Measurements from ENCODE around the gene FGF12.

DNA sequence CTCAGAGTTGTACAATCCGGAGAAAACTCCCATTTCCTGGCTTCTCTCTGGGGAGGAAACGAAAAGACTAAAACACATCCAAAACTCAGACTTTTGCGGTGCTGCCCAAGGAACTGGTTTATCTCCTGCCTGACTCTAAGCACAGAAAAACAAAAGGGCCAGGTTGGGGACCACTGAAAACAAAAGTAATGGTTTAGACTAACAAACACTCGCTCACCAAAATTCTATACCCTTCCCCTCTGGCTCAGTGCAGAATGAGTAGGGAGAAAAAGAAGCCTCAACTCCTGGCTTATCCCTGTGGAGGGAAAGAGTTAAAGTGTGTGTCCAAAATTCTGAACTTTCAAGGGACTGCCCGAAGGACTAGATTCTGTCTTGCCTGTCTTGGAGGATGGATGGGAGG, 173.6 kb downstream of the FGF12 start:
- TF ChIP-seq, protein P1, sequence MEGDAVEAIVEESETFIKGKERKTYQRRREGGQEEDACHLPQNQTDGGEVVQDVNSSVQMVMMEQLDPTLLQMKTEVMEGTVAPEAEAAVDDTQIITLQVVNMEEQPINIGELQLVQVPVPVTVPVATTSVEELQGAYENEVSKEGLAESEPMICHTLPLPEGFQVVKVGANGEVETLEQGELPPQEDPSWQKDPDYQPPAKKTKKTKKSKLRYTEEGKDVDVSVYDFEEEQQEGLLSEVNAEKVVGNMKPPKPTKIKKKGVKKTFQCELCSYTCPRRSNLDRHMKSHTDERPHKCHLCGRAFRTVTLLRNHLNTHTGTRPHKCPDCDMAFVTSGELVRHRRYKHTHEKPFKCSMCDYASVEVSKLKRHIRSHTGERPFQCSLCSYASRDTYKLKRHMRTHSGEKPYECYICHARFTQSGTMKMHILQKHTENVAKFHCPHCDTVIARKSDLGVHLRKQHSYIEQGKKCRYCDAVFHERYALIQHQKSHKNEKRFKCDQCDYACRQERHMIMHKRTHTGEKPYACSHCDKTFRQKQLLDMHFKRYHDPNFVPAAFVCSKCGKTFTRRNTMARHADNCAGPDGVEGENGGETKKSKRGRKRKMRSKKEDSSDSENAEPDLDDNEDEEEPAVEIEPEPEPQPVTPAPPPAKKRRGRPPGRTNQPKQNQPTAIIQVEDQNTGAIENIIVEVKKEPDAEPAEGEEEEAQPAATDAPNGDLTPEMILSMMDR (conservative IDR thresholded peaks at IDR 0.05; ENCODE audit: low read depth in 2 of 2): no peak
- TF ChIP-seq CREB1 (CRISPR knock-in tag; IDR thresholded peaks at IDR 0.05; ENCODE audit: low read depth) (no peak), EZH2 (IDR thresholded peaks at IDR 0.05; ENCODE audit: low read depth, unreplicated experiment) (no peak), EZH2phosphoT487 (IDR thresholded peaks at IDR 0.05; ENCODE audit: unreplicated experiment) (no peak), POLR2AphosphoS5 (IDR thresholded peaks at IDR 0.05; ENCODE audit: low read depth) (no peak), NANOG (IDR thresholded peaks at IDR 0.05; ENCODE audit: borderline replicate concordance) (no peak)
- TF ChIP-seq, protein P2, sequence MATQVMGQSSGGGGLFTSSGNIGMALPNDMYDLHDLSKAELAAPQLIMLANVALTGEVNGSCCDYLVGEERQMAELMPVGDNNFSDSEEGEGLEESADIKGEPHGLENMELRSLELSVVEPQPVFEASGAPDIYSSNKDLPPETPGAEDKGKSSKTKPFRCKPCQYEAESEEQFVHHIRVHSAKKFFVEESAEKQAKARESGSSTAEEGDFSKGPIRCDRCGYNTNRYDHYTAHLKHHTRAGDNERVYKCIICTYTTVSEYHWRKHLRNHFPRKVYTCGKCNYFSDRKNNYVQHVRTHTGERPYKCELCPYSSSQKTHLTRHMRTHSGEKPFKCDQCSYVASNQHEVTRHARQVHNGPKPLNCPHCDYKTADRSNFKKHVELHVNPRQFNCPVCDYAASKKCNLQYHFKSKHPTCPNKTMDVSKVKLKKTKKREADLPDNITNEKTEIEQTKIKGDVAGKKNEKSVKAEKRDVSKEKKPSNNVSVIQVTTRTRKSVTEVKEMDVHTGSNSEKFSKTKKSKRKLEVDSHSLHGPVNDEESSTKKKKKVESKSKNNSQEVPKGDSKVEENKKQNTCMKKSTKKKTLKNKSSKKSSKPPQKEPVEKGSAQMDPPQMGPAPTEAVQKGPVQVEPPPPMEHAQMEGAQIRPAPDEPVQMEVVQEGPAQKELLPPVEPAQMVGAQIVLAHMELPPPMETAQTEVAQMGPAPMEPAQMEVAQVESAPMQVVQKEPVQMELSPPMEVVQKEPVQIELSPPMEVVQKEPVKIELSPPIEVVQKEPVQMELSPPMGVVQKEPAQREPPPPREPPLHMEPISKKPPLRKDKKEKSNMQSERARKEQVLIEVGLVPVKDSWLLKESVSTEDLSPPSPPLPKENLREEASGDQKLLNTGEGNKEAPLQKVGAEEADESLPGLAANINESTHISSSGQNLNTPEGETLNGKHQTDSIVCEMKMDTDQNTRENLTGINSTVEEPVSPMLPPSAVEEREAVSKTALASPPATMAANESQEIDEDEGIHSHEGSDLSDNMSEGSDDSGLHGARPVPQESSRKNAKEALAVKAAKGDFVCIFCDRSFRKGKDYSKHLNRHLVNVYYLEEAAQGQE (IDR thresholded peaks at IDR 0.05; ENCODE audit: unreplicated experiment): no peak
- TF ChIP-seq, protein P3, sequence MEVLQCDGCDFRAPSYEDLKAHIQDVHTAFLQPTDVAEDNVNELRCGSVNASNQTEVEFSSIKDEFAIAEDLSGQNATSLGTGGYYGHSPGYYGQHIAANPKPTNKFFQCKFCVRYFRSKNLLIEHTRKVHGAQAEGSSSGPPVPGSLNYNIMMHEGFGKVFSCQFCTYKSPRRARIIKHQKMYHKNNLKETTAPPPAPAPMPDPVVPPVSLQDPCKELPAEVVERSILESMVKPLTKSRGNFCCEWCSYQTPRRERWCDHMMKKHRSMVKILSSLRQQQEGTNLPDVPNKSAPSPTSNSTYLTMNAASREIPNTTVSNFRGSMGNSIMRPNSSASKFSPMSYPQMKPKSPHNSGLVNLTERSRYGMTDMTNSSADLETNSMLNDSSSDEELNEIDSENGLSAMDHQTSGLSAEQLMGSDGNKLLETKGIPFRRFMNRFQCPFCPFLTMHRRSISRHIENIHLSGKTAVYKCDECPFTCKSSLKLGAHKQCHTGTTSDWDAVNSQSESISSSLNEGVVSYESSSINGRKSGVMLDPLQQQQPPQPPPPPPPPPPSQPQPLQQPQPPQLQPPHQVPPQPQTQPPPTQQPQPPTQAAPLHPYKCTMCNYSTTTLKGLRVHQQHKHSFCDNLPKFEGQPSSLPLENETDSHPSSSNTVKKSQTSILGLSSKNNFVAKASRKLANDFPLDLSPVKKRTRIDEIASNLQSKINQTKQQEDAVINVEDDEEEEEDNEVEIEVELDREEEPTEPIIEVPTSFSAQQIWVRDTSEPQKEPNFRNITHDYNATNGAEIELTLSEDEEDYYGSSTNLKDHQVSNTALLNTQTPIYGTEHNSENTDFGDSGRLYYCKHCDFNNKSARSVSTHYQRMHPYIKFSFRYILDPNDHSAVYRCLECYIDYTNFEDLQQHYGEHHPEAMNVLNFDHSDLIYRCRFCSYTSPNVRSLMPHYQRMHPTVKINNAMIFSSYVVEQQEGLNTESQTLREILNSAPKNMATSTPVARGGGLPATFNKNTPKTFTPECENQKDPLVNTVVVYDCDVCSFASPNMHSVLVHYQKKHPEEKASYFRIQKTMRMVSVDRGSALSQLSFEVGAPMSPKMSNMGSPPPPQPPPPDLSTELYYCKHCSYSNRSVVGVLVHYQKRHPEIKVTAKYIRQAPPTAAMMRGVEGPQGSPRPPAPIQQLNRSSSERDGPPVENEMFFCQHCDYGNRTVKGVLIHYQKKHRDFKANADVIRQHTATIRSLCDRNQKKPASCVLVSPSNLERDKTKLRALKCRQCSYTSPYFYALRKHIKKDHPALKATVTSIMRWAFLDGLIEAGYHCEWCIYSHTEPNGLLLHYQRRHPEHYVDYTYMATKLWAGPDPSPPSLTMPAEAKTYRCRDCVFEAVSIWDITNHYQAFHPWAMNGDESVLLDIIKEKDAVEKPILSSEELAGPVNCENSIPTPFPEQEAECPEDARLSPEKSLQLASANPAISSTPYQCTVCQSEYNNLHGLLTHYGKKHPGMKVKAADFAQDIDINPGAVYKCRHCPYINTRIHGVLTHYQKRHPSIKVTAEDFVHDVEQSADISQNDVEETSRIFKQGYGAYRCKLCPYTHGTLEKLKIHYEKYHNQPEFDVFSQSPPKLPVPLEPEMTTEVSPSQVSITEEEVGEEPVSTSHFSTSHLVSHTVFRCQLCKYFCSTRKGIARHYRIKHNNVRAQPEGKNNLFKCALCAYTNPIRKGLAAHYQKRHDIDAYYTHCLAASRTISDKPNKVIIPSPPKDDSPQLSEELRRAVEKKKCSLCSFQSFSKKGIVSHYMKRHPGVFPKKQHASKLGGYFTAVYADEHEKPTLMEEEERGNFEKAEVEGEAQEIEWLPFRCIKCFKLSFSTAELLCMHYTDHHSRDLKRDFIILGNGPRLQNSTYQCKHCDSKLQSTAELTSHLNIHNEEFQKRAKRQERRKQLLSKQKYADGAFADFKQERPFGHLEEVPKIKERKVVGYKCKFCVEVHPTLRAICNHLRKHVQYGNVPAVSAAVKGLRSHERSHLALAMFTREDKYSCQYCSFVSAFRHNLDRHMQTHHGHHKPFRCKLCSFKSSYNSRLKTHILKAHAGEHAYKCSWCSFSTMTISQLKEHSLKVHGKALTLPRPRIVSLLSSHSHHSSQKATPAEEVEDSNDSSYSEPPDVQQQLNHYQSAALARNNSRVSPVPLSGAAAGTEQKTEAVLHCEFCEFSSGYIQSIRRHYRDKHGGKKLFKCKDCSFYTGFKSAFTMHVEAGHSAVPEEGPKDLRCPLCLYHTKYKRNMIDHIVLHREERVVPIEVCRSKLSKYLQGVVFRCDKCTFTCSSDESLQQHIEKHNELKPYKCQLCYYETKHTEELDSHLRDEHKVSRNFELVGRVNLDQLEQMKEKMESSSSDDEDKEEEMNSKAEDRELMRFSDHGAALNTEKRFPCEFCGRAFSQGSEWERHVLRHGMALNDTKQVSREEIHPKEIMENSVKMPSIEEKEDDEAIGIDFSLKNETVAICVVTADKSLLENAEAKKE (CRISPR knock-in tag; IDR thresholded peaks at IDR 0.05): no peak
- TF ChIP-seq, protein P4, sequence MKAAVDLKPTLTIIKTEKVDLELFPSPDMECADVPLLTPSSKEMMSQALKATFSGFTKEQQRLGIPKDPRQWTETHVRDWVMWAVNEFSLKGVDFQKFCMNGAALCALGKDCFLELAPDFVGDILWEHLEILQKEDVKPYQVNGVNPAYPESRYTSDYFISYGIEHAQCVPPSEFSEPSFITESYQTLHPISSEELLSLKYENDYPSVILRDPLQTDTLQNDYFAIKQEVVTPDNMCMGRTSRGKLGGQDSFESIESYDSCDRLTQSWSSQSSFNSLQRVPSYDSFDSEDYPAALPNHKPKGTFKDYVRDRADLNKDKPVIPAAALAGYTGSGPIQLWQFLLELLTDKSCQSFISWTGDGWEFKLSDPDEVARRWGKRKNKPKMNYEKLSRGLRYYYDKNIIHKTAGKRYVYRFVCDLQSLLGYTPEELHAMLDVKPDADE (IDR thresholded peaks at IDR 0.05): no peak
